ENCODE measurements around the gene CSKMT. TPM values are rescaled to one million over a fixed set of nuclear protein-coding genes. Genes with fewer than 3 reads are reported as not detected.

CSKMT gene
- total RNA-seq, 1 experiment from 2014 or later, result 40.1 TPM

DNA sequence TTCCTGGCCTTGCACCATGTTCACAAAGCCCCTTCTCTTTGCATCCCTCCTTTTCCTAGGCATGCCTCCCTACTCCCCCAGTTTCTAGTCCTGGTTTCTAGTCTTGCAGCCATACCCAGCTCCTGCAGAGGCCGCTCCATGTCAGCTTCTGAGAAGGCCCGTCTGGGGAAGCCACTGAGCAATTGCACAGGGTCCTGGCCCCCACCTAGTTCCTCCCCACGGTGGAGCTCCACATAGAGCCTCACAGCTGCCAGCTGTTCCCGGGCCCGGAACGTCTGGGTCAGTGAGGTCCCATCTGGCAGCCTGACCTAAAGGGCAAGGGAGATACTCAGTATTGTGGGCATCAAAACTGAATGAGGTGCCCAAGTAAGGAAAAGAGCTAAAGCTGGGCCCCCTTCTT is 11.6 kb downstream of the CSKMT start:
- CTCF ChIA-PET, result interaction anchor here (1.9 kb wide), 1 partner anchor 110 kb away, joined by 7 read pairs; no protein-coding TSS in a partner anchor
- peaks cover 15% of the 10 kb centered on the region for H3K4me1 Mint-ChIP-seq (ENCODE audit: low read depth, unreplicated experiment)

DNA sequence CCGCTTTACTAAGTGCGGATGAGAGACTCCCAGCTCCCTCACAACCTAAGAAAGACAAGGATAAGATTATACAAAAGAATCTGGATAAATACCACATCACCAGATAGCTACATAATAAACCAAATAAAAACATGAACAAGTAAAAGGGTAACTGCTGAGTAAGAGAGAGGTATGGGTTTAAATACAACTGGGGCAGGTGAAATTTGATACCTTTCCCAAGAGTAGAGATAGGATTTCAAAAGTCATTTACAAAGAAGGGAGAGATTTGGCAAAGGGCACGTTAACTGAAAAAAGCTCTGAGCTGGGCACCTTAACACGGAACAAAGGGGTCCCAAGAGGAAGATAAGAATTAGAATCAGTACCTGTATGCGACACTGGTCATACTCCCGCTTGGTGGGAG is 12.0 kb downstream of the CSKMT start:
- H3K27me3 ChIP-seq (replicated peaks; ENCODE audit: control insufficient read depth, insufficient read depth, low read length), result no peaks in the 10 kb centered on the region
- peak overlapping the region; percentile 81 for H3K4me3 Mint-ChIP-seq (ENCODE audit: unreplicated experiment)
- no peak overlapping the region for H3K27ac Mint-ChIP-seq (ENCODE audit: unreplicated experiment)
- DNase-seq, result no peak
- ChIA-PET CTCF (interaction anchor here (0.6 to 1.9 kb wide), 2 partner anchors 109 to 289 kb away, joined by 3 to 7 read pairs; no protein-coding TSS in a partner anchor), POLR2A (interaction anchor here (0.5 to 1.0 kb wide), 2 partner anchors 12 to 51 kb away, joined by 10 to 11 read pairs; partner anchors contain the start of genes C11orf98, CSKMT and TTC9C)
- peaks cover 15% of the 10 kb centered on the region for H3K4me1 Mint-ChIP-seq (ENCODE audit: low read depth, unreplicated experiment)
- no peaks in the 10 kb centered on the region for H3K9me3 ChIP-seq
- TF ChIP-seq, protein P1, sequence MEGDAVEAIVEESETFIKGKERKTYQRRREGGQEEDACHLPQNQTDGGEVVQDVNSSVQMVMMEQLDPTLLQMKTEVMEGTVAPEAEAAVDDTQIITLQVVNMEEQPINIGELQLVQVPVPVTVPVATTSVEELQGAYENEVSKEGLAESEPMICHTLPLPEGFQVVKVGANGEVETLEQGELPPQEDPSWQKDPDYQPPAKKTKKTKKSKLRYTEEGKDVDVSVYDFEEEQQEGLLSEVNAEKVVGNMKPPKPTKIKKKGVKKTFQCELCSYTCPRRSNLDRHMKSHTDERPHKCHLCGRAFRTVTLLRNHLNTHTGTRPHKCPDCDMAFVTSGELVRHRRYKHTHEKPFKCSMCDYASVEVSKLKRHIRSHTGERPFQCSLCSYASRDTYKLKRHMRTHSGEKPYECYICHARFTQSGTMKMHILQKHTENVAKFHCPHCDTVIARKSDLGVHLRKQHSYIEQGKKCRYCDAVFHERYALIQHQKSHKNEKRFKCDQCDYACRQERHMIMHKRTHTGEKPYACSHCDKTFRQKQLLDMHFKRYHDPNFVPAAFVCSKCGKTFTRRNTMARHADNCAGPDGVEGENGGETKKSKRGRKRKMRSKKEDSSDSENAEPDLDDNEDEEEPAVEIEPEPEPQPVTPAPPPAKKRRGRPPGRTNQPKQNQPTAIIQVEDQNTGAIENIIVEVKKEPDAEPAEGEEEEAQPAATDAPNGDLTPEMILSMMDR (IDR thresholded peaks at IDR 0.05; ENCODE audit: insufficient read depth in 1 of 2, low read depth in 1 of 2, low read length in 1 of 2, severe bottlenecking in 1 of 2, unreplicated experiment in 1 of 2), result no peak
- intact Hi-C loops (cut with micrococcal nuclease; ENCODE audit: unreplicated experiment), result loop anchor here (10.0 kb wide), 1 partner anchor 282 kb away; no protein-coding TSS in a partner anchor
- no peaks in the 10 kb centered on the region for H3K9me3 Mint-ChIP-seq (ENCODE audit: unreplicated experiment)
- peaks cover 9% of the 10 kb centered on the region for H3K4me1 ChIP-seq
- no peak overlapping the region for H3K4me3 ChIP-seq (ENCODE audit: low read depth, low read length)
- no TSS peak for BruUV-seq (replicated peaks)
- peaks cover 44% of the 10 kb centered on the region for H3K36me3 Mint-ChIP-seq (ENCODE audit: insufficient read depth, unreplicated experiment)
- H3K36me3 ChIP-seq (ENCODE audit: control insufficient read depth, insufficient read depth, low read length), result no peaks in the 10 kb centered on the region; the same call in 1 of the 2 replicates
- H3K27me3 Mint-ChIP-seq (ENCODE audit: insufficient read depth, unreplicated experiment), result no peaks in the 10 kb centered on the region

More for the DNA sequence above, 11.6 kb downstream of the CSKMT start:
- Mint-ChIP-seq H3K27ac (ENCODE audit: unreplicated experiment) (no peak overlapping the region), H3K36me3 (ENCODE audit: insufficient read depth, unreplicated experiment) (peaks cover 49% of the 10 kb centered on the region), H3K9me3 (ENCODE audit: unreplicated experiment) (no peaks in the 10 kb centered on the region), H3K27me3 (ENCODE audit: insufficient read depth, unreplicated experiment) (no peaks in the 10 kb centered on the region), H3K4me3 (ENCODE audit: unreplicated experiment) (peak overlapping the region; percentile 81)
- POLR2A ChIA-PET, result interaction anchor here (0.5 to 1.0 kb wide), 3 partner anchors 12 to 214 kb away, joined by 4 to 11 read pairs (median 10); partner anchors contain the start of genes C11orf98, CSKMT and TTC9C
- TF ChIP-seq, protein P1 (IDR thresholded peaks at IDR 0.05; ENCODE audit: insufficient read depth in 1 of 2, low read depth in 1 of 2, low read length in 1 of 2, severe bottlenecking in 1 of 2, unreplicated experiment in 1 of 2), result no peak
- Histone ChIP-seq H3K4me1 (peaks cover 9% of the 10 kb centered on the region), H3K36me3 (ENCODE audit: control insufficient read depth, insufficient read depth, low read length) (no peaks in the 10 kb centered on the region; the same call in 1 of the 2 replicates), H3K27me3 (replicated peaks; ENCODE audit: control insufficient read depth, insufficient read depth, low read length) (no peaks in the 10 kb centered on the region), H3K9me3 (no peaks in the 10 kb centered on the region), H3K4me3 (ENCODE audit: low read depth, low read length) (no peak overlapping the region)
- BruUV-seq (replicated peaks), result no TSS peak
- intact Hi-C loops (cut with micrococcal nuclease; ENCODE audit: unreplicated experiment), result loop anchor here (10.0 kb wide), 1 partner anchor 282 kb away; no protein-coding TSS in a partner anchor
- DNase-seq, result no peak

DNA sequence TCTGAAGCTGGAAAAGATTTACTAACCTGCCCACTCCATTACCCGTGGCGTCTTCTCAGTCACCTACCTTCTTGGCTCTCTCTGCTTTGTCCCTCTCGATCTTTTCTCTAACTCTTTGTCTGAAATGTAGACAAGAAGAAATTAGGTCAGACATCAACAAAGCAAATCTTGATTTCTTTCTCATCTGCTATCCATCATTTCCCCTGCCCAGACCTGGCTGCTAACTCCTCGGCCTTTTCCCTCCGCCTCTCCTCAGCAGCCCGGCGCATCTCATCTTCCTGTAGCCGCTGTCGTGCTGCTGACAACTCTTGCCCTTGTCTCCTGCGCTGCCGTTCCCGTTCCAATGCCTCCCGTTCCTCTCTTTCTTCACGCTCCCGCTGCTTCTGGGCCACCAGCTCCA is 12.6 kb downstream of the CSKMT start:
- no peaks in the 10 kb centered on the region for H3K27me3 Mint-ChIP-seq (ENCODE audit: insufficient read depth, unreplicated experiment)
- H3K4me1 ChIP-seq, result peaks cover 6% of the 10 kb centered on the region
- H3K27ac Mint-ChIP-seq (ENCODE audit: unreplicated experiment), result peak overlapping the region; percentile 91
- ChIA-PET CTCF (interaction anchor here (0.6 to 1.9 kb wide), 2 partner anchors 109 to 290 kb away, joined by 3 to 7 read pairs; no protein-coding TSS in a partner anchor), POLR2A (no interaction called here)
- intact Hi-C loops (cut with micrococcal nuclease; ENCODE audit: unreplicated experiment), result loop anchor here (10.0 kb wide), 1 partner anchor 283 kb away; no protein-coding TSS in a partner anchor
- H3K36me3 ChIP-seq (ENCODE audit: control insufficient read depth, insufficient read depth, low read length), result no peaks in the 10 kb centered on the region; the same call in 1 of the 2 replicates
- no peaks in the 10 kb centered on the region for H3K27me3 ChIP-seq (replicated peaks; ENCODE audit: control insufficient read depth, insufficient read depth, low read length)
- TF ChIP-seq, protein P1 (IDR thresholded peaks at IDR 0.05; ENCODE audit: insufficient read depth in 1 of 2, low read depth in 1 of 2, low read length in 1 of 2, severe bottlenecking in 1 of 2, unreplicated experiment in 1 of 2), result no peak
- H3K4me1 Mint-ChIP-seq (ENCODE audit: low read depth, unreplicated experiment), result peaks cover 15% of the 10 kb centered on the region
- no TSS peak for BruUV-seq (replicated peaks)
- no peak overlapping the region for H3K4me3 ChIP-seq (ENCODE audit: low read depth, low read length)
- no peak for DNase-seq
- no peaks in the 10 kb centered on the region for H3K9me3 Mint-ChIP-seq (ENCODE audit: unreplicated experiment)
- no peaks in the 10 kb centered on the region for H3K9me3 ChIP-seq
- peak overlapping the region; percentile 81 for H3K4me3 Mint-ChIP-seq (ENCODE audit: unreplicated experiment)
- H3K36me3 Mint-ChIP-seq (ENCODE audit: insufficient read depth, unreplicated experiment), result peaks cover 39% of the 10 kb centered on the region

Measured in Caco-2 (cell line).